SK-N-SH (cell line): ENCODE data around the gene OGFR.

ENCODE experiments used
- CHD2 ChIP-seq: fragments of 150-350 bp; IDR thresholded peaks from 2 replicates; pipeline ENCODE4 v1.6.1; 2018; ENCODE audit warnings: low read length; ENCODE audit not compliant: partially characterized antibody
- CTCF ChIP-seq: fragments of 200-600 bp; sonication (generic); IDR thresholded peaks from 2 replicates; pipeline ENCODE4 v1.6.1; 2017; ENCODE audit warnings: antibody characterized with exemption, mild to moderate bottlenecking, moderate library complexity
- ELF1 ChIP-seq: IDR thresholded peaks from 2 replicates; pipeline ENCODE4 v1.4.0; 2012
- FOSL2 ChIP-seq: IDR thresholded peaks from 2 replicates; pipeline ENCODE4 v1.4.0; 2012; ENCODE audit warnings: low read depth, mild to moderate bottlenecking, moderate library complexity, borderline replicate concordance
- FOXM1 ChIP-seq: IDR thresholded peaks from 2 replicates; pipeline ENCODE4 v1.4.0; 2012; ENCODE audit warnings: low read depth, mild to moderate bottlenecking
- JUND ChIP-seq: IDR thresholded peaks from 2 replicates; pipeline ENCODE4 v1.4.0; 2012
- NFIC ChIP-seq: IDR thresholded peaks from 2 replicates; pipeline ENCODE4 v1.4.0; 2012; ENCODE audit warnings: borderline replicate concordance
- POLR2AphosphoS5 ChIP-seq: IDR thresholded peaks from 2 replicates; pipeline ENCODE4 v1.6.1; 2012; ENCODE audit warnings: low read depth, low read length
- RAD21 ChIP-seq: IDR thresholded peaks from 2 replicates; pipeline ENCODE4 v1.6.1; 2012; ENCODE audit warnings: mild to moderate bottlenecking, low read length
- SIN3A ChIP-seq: IDR thresholded peaks from 2 replicates; pipeline ENCODE4 v1.6.1; 2012; ENCODE audit warnings: low read depth, mild to moderate bottlenecking, low read length, moderate library complexity, borderline replicate concordance
- TAF1 ChIP-seq: IDR thresholded peaks from 2 replicates; pipeline ENCODE4 v1.6.1; 2012; ENCODE audit warnings: low read depth, mild to moderate bottlenecking, low read length, moderate library complexity, borderline replicate concordance
- TCF12 ChIP-seq: IDR thresholded peaks from 2 replicates; pipeline ENCODE4 v1.4.0; 2012
- ZBTB33 ChIP-seq: IDR thresholded peaks from 2 replicates; pipeline ENCODE4 v1.4.0; 2012; ENCODE audit warnings: low read depth, borderline replicate concordance

- TF ChIP-seq CTCF (no peak), CHD2 (no peak), ELF1 (no peak), FOSL2 (no peak), SIN3A (no peak), POLR2AphosphoS5 (no peak), TAF1 (no peak), NFIC (no peak), ZBTB33 (no peak), JUND (no peak), RAD21 (no peak), FOXM1 (no peak), TCF12 (no peak)
These were observed 44.2 kb upstream of the OGFR start for GRCh38 chr20:62760471-62760855.
